WTC11 (cell line): ENCODE data around the gene SPOUT1.

Source experiments
- ZBTB21 ChIP-seq: sonication (generic); formaldehyde crosslinking; IDR thresholded peaks from 2 replicates; pipeline ENCODE4 v1.8.1; 2023; ENCODE audit warnings: mild to moderate bottlenecking, missing genetic modification reagents, borderline replicate concordance
- ZNF138 ChIP-seq: sonication (generic); formaldehyde crosslinking; conservative IDR thresholded peaks from 2 replicates; pipeline ENCODE4 v1.8.1; 2022; ENCODE audit warnings: mild to moderate bottlenecking, moderate library complexity, missing genetic modification reagents
- ZNF281 ChIP-seq: sonication (generic); formaldehyde crosslinking; IDR thresholded peaks from 2 replicates; pipeline ENCODE4 v1.8.0; 2023; ENCODE audit warnings: mild to moderate bottlenecking, missing genetic modification reagents
- ZNF416 ChIP-seq: fragments of 250-450 bp; sonication (Bioruptor Pico); IDR thresholded peaks from 2 replicates; pipeline ENCODE4 v1.9.0; 2021; ENCODE audit warnings: mild to moderate bottlenecking, inconsistent platforms
- ZNF425 ChIP-seq: fragments of 250-450 bp; sonication (Bioruptor Pico); conservative IDR thresholded peaks from 2 replicates; pipeline ENCODE4 v1.9.0; 2021; ENCODE audit warnings: mild to moderate bottlenecking
- ZNF671 ChIP-seq: fragments of 250-450 bp; sonication (Bioruptor Pico); IDR thresholded peaks from 2 replicates; pipeline ENCODE4 v1.8.0; 2021; ENCODE audit warnings: mild to moderate bottlenecking
- TF ChIP-seq, protein P1 (sequence below): fragments of 200-600 bp; IDR thresholded peaks from 2 replicates; pipeline ENCODE4 v1.8.0; 2022; ENCODE audit warnings: antibody characterized with exemption
- TF ChIP-seq, protein P2 (sequence below): sonication (generic); formaldehyde crosslinking; IDR thresholded peaks from 2 replicates; pipeline ENCODE4 v1.8.1; 2023; ENCODE audit warnings: mild to moderate bottlenecking, missing genetic modification reagents, borderline replicate concordance

DNA sequence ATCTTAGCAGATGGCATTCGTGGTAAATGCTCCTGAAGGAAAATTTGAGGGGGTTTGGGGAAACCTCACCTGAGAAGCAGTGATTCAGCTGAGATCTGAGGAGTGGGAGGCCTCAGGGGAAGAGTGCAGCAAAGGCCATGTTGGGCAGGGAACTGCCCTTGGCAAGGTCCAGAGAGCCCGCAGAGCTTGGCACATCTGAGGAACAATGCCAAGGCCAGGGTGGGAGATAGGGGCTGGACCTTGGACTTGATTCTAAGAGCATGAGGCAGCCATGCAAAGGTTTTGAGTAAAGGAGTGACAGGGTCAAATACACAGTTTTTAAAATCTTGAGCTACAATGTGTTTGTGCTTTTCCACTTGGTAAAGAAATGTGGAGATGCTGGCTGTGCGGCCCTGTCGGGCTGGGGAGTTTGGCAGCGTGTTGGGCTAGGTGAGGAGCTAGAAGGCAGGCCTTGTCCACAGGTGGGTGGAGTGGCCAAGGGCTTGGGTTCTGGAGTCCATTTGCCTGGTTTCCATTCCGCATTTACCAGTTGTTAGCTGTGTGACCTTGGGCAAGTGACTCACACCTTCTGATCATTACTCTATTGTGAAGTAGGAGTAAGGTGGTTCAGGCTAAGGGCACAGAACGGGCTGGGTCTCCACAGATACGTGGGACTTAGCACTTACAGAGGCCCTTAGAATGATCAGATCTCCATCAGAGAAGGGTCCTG lies 36.5 kb downstream of the SPOUT1 start:
- TF ChIP-seq, protein P1, sequence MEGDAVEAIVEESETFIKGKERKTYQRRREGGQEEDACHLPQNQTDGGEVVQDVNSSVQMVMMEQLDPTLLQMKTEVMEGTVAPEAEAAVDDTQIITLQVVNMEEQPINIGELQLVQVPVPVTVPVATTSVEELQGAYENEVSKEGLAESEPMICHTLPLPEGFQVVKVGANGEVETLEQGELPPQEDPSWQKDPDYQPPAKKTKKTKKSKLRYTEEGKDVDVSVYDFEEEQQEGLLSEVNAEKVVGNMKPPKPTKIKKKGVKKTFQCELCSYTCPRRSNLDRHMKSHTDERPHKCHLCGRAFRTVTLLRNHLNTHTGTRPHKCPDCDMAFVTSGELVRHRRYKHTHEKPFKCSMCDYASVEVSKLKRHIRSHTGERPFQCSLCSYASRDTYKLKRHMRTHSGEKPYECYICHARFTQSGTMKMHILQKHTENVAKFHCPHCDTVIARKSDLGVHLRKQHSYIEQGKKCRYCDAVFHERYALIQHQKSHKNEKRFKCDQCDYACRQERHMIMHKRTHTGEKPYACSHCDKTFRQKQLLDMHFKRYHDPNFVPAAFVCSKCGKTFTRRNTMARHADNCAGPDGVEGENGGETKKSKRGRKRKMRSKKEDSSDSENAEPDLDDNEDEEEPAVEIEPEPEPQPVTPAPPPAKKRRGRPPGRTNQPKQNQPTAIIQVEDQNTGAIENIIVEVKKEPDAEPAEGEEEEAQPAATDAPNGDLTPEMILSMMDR, result no peak
- no peak for TF ChIP-seq ZNF138
- no peak for TF ChIP-seq ZNF425 (CRISPR knock-in tag)
- TF ChIP-seq ZNF416 (CRISPR knock-in tag), result no peak
- TF ChIP-seq ZNF281, result no peak
- no peak for TF ChIP-seq ZBTB21 (CRISPR knock-in tag)
- TF ChIP-seq, protein P2, sequence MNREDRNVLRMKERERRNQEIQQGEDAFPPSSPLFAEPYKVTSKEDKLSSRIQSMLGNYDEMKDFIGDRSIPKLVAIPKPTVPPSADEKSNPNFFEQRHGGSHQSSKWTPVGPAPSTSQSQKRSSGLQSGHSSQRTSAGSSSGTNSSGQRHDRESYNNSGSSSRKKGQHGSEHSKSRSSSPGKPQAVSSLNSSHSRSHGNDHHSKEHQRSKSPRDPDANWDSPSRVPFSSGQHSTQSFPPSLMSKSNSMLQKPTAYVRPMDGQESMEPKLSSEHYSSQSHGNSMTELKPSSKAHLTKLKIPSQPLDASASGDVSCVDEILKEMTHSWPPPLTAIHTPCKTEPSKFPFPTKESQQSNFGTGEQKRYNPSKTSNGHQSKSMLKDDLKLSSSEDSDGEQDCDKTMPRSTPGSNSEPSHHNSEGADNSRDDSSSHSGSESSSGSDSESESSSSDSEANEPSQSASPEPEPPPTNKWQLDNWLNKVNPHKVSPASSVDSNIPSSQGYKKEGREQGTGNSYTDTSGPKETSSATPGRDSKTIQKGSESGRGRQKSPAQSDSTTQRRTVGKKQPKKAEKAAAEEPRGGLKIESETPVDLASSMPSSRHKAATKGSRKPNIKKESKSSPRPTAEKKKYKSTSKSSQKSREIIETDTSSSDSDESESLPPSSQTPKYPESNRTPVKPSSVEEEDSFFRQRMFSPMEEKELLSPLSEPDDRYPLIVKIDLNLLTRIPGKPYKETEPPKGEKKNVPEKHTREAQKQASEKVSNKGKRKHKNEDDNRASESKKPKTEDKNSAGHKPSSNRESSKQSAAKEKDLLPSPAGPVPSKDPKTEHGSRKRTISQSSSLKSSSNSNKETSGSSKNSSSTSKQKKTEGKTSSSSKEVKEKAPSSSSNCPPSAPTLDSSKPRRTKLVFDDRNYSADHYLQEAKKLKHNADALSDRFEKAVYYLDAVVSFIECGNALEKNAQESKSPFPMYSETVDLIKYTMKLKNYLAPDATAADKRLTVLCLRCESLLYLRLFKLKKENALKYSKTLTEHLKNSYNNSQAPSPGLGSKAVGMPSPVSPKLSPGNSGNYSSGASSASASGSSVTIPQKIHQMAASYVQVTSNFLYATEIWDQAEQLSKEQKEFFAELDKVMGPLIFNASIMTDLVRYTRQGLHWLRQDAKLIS (CRISPR knock-in tag), result no peak
- TF ChIP-seq ZNF671, result no peak
